ENCODE data around the gene PDE7B. TPM values are rescaled to one million over a fixed set of nuclear protein-coding genes. Genes with fewer than 3 reads are reported as not detected.

Gene PDE7B
- total RNA-seq, 4 donors from 2014 or later = 12.9 to 22.5 (median 16.4) TPM

GRCh38 chr6:135974426-135974825 is 122.9 kb downstream of the PDE7B start:
- Histone ChIP-seq H3K4me1 (no peaks in the 10 kb centered on the region), H3K9me3 (no peaks in the 10 kb centered on the region), H3K4me3 (no peak overlapping the region), H3K27me3 (no peaks in the 10 kb centered on the region), H3K27ac (no peak overlapping the region), H3K36me3 (no peaks in the 10 kb centered on the region)
- TF ChIP-seq, protein P1, sequence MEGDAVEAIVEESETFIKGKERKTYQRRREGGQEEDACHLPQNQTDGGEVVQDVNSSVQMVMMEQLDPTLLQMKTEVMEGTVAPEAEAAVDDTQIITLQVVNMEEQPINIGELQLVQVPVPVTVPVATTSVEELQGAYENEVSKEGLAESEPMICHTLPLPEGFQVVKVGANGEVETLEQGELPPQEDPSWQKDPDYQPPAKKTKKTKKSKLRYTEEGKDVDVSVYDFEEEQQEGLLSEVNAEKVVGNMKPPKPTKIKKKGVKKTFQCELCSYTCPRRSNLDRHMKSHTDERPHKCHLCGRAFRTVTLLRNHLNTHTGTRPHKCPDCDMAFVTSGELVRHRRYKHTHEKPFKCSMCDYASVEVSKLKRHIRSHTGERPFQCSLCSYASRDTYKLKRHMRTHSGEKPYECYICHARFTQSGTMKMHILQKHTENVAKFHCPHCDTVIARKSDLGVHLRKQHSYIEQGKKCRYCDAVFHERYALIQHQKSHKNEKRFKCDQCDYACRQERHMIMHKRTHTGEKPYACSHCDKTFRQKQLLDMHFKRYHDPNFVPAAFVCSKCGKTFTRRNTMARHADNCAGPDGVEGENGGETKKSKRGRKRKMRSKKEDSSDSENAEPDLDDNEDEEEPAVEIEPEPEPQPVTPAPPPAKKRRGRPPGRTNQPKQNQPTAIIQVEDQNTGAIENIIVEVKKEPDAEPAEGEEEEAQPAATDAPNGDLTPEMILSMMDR (IDR thresholded peaks at IDR 0.05) = no peak
- TF ChIP-seq POLR2A (IDR thresholded peaks at IDR 0.05) (no peak), EP300 (IDR thresholded peaks at IDR 0.05) (no peak)
- WGBS, 2 donors = 0 to 88% methylated on average over 1 of the region's 1 CpG
- DNase-seq (ENCODE audit: low spot score in 2 of 2) = no peak

DNA sequence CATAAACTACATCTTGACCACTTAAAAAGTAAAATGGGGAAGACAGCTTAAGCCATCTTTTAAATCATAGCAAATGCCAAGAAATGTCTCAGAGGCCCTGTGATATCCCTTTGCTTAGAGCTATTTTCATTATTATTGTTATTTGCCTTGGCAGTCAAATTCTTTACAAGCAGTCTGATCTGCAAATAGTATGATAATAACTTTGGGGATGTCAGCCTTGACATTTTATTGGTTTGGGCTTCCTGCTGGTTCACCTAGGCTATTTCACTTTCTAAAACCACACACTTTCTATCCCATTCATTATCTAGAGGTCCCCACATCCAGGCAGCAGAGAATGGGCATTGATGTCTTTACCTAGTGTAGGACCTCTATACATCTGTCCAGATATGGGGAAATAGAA is 125.1 kb downstream of the PDE7B start:
- DNase-seq (ENCODE audit: low spot score in 2 of 2) = no peak
- no peaks in the 10 kb centered on the region for H3K9me3 ChIP-seq
- TF ChIP-seq EP300 (IDR thresholded peaks at IDR 0.05) (no peak), POLR2A (IDR thresholded peaks at IDR 0.05) (no peak)
- TF ChIP-seq, protein P1 (IDR thresholded peaks at IDR 0.05) = no peak
- no peaks in the 10 kb centered on the region for H3K36me3 ChIP-seq
- H3K27ac ChIP-seq = no peak overlapping the region
- H3K4me3 ChIP-seq = no peak overlapping the region
- H3K27me3 ChIP-seq = no peaks in the 10 kb centered on the region
- H3K4me1 ChIP-seq = no peaks in the 10 kb centered on the region

DNA sequence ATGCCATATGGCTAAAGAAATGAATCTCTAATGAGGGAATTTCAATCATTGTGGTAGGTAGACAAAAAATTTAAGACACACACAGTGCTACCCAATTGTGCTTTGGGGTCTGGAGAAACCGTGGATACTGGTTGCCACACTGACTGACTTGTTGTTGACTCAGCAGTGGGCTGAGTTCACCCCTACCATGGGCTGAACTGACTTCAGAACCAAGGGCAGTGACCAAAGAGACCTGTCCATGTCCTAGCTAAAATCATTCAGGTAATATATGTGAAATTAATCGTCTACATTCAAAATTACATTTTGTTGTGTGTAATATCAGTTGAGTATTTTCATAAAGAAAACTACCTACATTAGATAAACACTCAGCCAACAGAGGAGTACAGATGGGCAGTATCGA is 131.6 kb downstream of the PDE7B start:
- H3K27me3 ChIP-seq = no peaks in the 10 kb centered on the region
- no peak overlapping the region for H3K4me3 ChIP-seq
- no peak overlapping the region for H3K27ac ChIP-seq
- 90 to 98% methylated on average over 3 of the region's 3 CpGs for WGBS, 2 donors
- no peaks in the 10 kb centered on the region for H3K9me3 ChIP-seq
- no peaks in the 10 kb centered on the region for H3K4me1 ChIP-seq
- no peak for DNase-seq (ENCODE audit: low spot score in 2 of 2)
- no peaks in the 10 kb centered on the region for H3K36me3 ChIP-seq
- TF ChIP-seq POLR2A (IDR thresholded peaks at IDR 0.05) (no peak), EP300 (IDR thresholded peaks at IDR 0.05) (no peak)

- no peak for DNase-seq (ENCODE audit: low spot score in 2 of 2)
- H3K27me3 ChIP-seq = no peaks in the 10 kb centered on the region
- H3K27ac ChIP-seq = no peak overlapping the region
- H3K4me1 ChIP-seq = no peaks in the 10 kb centered on the region
- 86 to 90% methylated on average over 4 of the region's 4 CpGs for WGBS, 2 donors
- no peaks in the 10 kb centered on the region for H3K9me3 ChIP-seq
- TF ChIP-seq, protein P1 (IDR thresholded peaks at IDR 0.05) = no peak
- no peak for TF ChIP-seq POLR2A (IDR thresholded peaks at IDR 0.05)
- TF ChIP-seq EP300 (IDR thresholded peaks at IDR 0.05) = no peak
- no peak overlapping the region for H3K4me3 ChIP-seq
- H3K36me3 ChIP-seq = no peaks in the 10 kb centered on the region
These were observed 132.3 kb downstream of the PDE7B start for GRCh38 chr6:135983718-135984343.

DNA sequence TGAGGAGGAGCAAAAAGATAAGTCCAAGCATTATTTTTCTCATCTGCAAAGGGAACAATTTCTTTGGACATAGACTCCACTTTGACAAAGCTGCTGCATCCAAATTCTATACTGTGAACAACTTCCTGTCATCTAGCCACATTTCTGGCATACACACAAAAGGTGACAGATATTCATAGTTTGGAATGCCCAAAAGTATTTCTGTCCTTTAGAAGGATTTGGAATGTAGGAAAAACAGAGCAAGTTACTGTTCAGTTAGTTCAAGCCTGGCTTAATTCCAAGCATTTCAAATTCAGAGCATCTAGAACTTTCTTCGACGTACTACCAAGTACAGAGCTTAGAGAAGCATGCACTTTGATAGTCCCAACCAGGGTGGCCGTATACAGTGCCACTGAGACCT is 134.0 kb downstream of the PDE7B start:
- peak overlapping the region in 1 of 4 donors; percentile 13 for H3K27ac ChIP-seq
- no peak for DNase-seq (ENCODE audit: low spot score in 2 of 2)
- no peaks in the 10 kb centered on the region for H3K27me3 ChIP-seq
- TF ChIP-seq POLR2A (IDR thresholded peaks at IDR 0.05) (no peak), EP300 (IDR thresholded peaks at IDR 0.05) (no peak)
- TF ChIP-seq, protein P1 (IDR thresholded peaks at IDR 0.05) = no peak
- no peaks in the 10 kb centered on the region for H3K4me1 ChIP-seq
- no peaks in the 10 kb centered on the region for H3K9me3 ChIP-seq
- 35 to 43% methylated on average over 3 of the region's 3 CpGs for WGBS, 2 donors
- no peak overlapping the region for H3K4me3 ChIP-seq
- no peaks in the 10 kb centered on the region for H3K36me3 ChIP-seq

GRCh38 chr6:135987226-135987625 is 135.7 kb downstream of the PDE7B start:
- no peaks in the 10 kb centered on the region for H3K36me3 ChIP-seq
- H3K9me3 ChIP-seq = no peaks in the 10 kb centered on the region
- no peaks in the 10 kb centered on the region for H3K4me1 ChIP-seq
- DNase-seq (ENCODE audit: low spot score in 2 of 2) = no peak
- no peak for TF ChIP-seq POLR2A (IDR thresholded peaks at IDR 0.05)
- TF ChIP-seq EP300 (IDR thresholded peaks at IDR 0.05) = no peak
- TF ChIP-seq, protein P1 (IDR thresholded peaks at IDR 0.05) = no peak
- H3K27me3 ChIP-seq = no peaks in the 10 kb centered on the region
- no peak overlapping the region for H3K27ac ChIP-seq
- 83 to 92% methylated on average over 3 of the region's 3 CpGs for WGBS, 2 donors
- no peak overlapping the region for H3K4me3 ChIP-seq

Data from tibial nerve (tissue), 4 donors.